A673 (cell line): ENCODE results near the gene C4orf54. TPM values are rescaled to one million over a fixed set of nuclear protein-coding genes. Genes with fewer than 3 reads are reported as not detected.
A peak's percentile ranks its signal among the peaks of the same experiment; 100 is the strongest.

Source experiments
- BruUV-seq: library from RNA; stranded (reverse); fragments of 400-500 nt; replicated peaks from 2 replicates; lab custom pipeline; 2021; lab: Mats Ljungman, UMichigan
- CTCF ChIA-PET: fragments of 300-600 bp; sonication (Branson Sonifier 250); formaldehyde crosslinking; loops from one replicate; lab custom pipeline; 2022; ENCODE audit warnings: antibody characterized with exemption; lab: Charles Lee
- POLR2A ChIA-PET: fragments of 300-600 bp; sonication (Branson Sonifier 250); formaldehyde crosslinking; loops from one replicate; lab custom pipeline; 2022; ENCODE audit warnings: antibody characterized with exemption; ENCODE audit not compliant: low non-redundant PET; lab: Charles Lee
- DNase-seq: peaks from one replicate; pipeline ENCODE4 v3.0.0-alpha.2; 2015; ENCODE audit warnings: low spot score
- H3K27ac ChIP-seq: fragments of 200-600 bp; sonication (generic); 2 replicates; pipeline ENCODE4 v1.5.1; 2016; ENCODE audit warnings: mixed run types, low read depth, mild to moderate bottlenecking, mixed read lengths, antibody characterized with exemption, low read length; ENCODE audit not compliant: poor library complexity, severe bottlenecking
- H3K27me3 ChIP-seq: fragments of 200-600 bp; sonication (generic); replicated peaks from 2 replicates; pipeline ENCODE4 v1.6.1; 2017; ENCODE audit warnings: mixed run types, low read depth, mild to moderate bottlenecking, mixed read lengths, antibody characterized with exemption, low read length; ENCODE audit not compliant: insufficient read depth, poor library complexity
- H3K36me3 ChIP-seq: fragments of 200-600 bp; sonication (generic); 2 replicates; pipeline ENCODE4 v1.6.1; 2016; ENCODE audit warnings: mixed run types, mild to moderate bottlenecking, mixed read lengths, antibody characterized with exemption, low read length; ENCODE audit not compliant: insufficient read depth, poor library complexity, severe bottlenecking
- H3K4me1 ChIP-seq: fragments of 200-600 bp; sonication (generic); 2 replicates; pipeline ENCODE4 v1.6.1; 2017; ENCODE audit warnings: mixed run types, mild to moderate bottlenecking, mixed read lengths, antibody characterized with exemption, low read length; ENCODE audit not compliant: insufficient read depth, poor library complexity, severe bottlenecking
- H3K4me3 ChIP-seq: fragments of 200-600 bp; sonication (generic); 2 replicates; pipeline ENCODE4 v1.5.1; 2016; ENCODE audit warnings: low read depth, mixed run types, mild to moderate bottlenecking, mixed read lengths, low read length; ENCODE audit not compliant: poor library complexity, severe bottlenecking
- H3K9me3 ChIP-seq: fragments of 200-600 bp; sonication (generic); 2 replicates; pipeline ENCODE4 v1.6.1; 2016; ENCODE audit warnings: mixed run types, low read depth, mild to moderate bottlenecking, mixed read lengths, antibody characterized with exemption, low read length; ENCODE audit not compliant: poor library complexity, severe bottlenecking
- CTCF ChIP-seq: fragments of 300-800, 200-600 bp; sonication (generic); conservative IDR thresholded peaks from 2 replicates; pipeline ENCODE4 v1.5.1; 2017; ENCODE audit warnings: low read depth, mild to moderate bottlenecking, antibody characterized with exemption, low read length, moderate library complexity, mixed read lengths
- EZH2 ChIP-seq: fragments of 200-600 bp; sonication (generic); IDR thresholded peaks from 2 replicates; pipeline ENCODE4 v1.6.1; 2017; ENCODE audit warnings: borderline replicate concordance, low read depth, mild to moderate bottlenecking, mixed read lengths, antibody characterized with exemption, low read length; ENCODE audit not compliant: poor library complexity, severe bottlenecking
- intact Hi-C: fragments of 100-400 bp; cut with micrococcal nuclease; formaldehyde crosslinking; loops from one replicate; pipeline ENCODE4 v1.10.0; 2022; ENCODE audit not compliant: unreplicated experiment
- total RNA-seq: library from RNA; stranded (reverse); gene quantifications from 2 replicates; pipeline ENCODE4 v1.2.3, GENCODE V29; 2021

Gene C4orf54
- total RNA-seq, 1 experiment from 2014 or later, result not detected

DNA sequence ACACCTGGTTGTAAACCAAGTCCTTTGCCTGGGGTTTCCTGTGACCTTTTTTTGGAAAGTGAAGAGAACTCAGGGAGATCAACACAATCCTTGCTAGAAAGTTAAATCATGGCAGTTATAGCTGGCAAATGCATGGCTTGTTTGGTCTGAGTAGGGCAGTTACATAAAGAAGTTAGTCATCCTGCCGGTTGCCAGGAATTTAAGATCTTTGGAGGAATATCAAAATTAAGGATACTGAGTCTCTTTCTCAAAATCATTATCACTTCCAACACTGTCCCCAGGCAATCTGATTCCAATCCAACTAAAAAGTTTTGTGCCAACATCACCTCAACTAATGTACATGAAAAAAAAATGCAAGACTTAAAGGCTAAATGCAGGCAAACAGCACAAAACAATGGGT, 40.3 kb downstream of the C4orf54 start:
- Histone ChIP-seq H3K4me3 (no peak overlapping the region), H3K4me1 (no peaks in the 10 kb centered on the region), H3K27me3 (peaks cover 41% of the 10 kb centered on the region), H3K36me3 (no peaks in the 10 kb centered on the region), H3K9me3 (no peaks in the 10 kb centered on the region), H3K27ac (no peak overlapping the region)
- intact Hi-C loops, result no loop called here
- BruUV-seq, result no TSS peak
- no peak for TF ChIP-seq EZH2
- TF ChIP-seq CTCF, result no peak
- DNase-seq, result no peak
- POLR2A ChIA-PET, result no interaction called here
- CTCF ChIA-PET, result no interaction called here

GRCh38 chr4:99615170-99615820, 42.3 kb downstream of the C4orf54 start:
- Histone ChIP-seq H3K4me1 (no peaks in the 10 kb centered on the region), H3K27ac (no peak overlapping the region), H3K36me3 (no peaks in the 10 kb centered on the region), H3K4me3 (no peak overlapping the region), H3K9me3 (no peaks in the 10 kb centered on the region), H3K27me3 (peaks cover 61% of the 10 kb centered on the region)
- DNase-seq, result peak; percentile 56
- CTCF ChIA-PET, result interaction anchor here (0.7 kb wide), 1 partner anchor 33 kb away, joined by 4 read pairs; no protein-coding TSS in a partner anchor
- POLR2A ChIA-PET, result no interaction called here
- TF ChIP-seq EZH2, result no peak
- TF ChIP-seq CTCF, result peak; percentile 27; the same call in 1 of the 2 replicates
- no TSS peak for BruUV-seq
- intact Hi-C loops, result no loop called here

DNA sequence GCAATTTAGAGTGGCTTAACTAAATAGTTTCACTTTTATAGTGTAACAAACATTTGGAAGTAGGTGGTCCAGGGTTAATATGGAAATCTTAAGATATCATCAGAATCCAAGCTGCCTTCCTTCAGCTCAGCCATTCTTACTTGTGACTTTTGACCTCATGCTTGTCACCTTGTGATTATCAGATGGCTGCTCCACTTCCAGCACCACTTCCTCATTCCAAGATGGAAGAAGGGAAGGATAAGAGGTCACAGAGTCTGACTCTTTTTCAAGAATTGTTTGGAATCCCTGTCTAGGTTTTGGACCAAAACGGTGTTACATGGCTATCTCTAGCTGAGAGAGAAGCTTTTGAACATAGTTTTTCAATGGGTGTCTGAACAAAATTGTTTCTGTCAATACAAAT, 43.1 kb downstream of the C4orf54 start:
- TF ChIP-seq CTCF (no peak), EZH2 (no peak)
- H3K9me3 ChIP-seq, result no peaks in the 10 kb centered on the region
- H3K36me3 ChIP-seq, result no peaks in the 10 kb centered on the region
- POLR2A ChIA-PET, result no interaction called here
- no peak for DNase-seq
- no TSS peak for BruUV-seq
- no peak overlapping the region for H3K27ac ChIP-seq
- CTCF ChIA-PET, result no interaction called here
- H3K4me3 ChIP-seq, result no peak overlapping the region
- H3K4me1 ChIP-seq, result no peaks in the 10 kb centered on the region
- peaks cover 61% of the 10 kb centered on the region for H3K27me3 ChIP-seq
- intact Hi-C loops, result no loop called here
